GM12864 (cell line): Measurements from ENCODE around the gene RNF40.

Source experiments
- DNase-seq: peaks from one replicate; pipeline ENCODE4 v3.0.0-alpha.2; 2011; ENCODE audit warnings: low read depth
- H3K4me3 ChIP-seq: 2 replicates; pipeline ENCODE4 v1.5.1; 2011; ENCODE audit warnings: mild to moderate bottlenecking, low read depth, low read length, control low read depth
- TF ChIP-seq, protein P1 (sequence below): IDR thresholded peaks from 2 replicates; pipeline ENCODE4 v1.5.1; 2011; ENCODE audit warnings: low read depth, mild to moderate bottlenecking, moderate library complexity, low read length, control low read depth, inconsistent platforms; ENCODE audit errors: missing control alignments

RNF40 gene

DNA sequence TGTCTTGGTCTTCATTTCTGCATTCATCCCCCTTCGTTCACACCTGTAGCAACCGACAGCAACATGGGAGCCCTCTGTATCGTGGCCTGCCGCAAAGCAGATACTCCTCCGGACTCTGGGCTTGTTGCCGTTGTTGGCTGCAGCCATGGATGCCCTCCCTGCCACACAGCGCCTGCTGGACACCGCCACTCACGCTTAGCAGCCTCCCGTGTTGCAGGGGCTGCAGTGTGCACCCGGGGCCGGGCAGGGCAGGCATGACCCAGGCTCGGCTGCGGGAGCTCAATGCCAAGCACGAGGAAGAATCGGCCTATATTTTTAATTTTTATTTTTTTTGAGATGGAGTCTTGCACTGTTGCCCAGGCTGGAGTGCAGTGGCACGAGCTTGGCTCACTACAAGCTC lies 59.8 kb downstream of the RNF40 start:
- no peak overlapping the region for H3K4me3 ChIP-seq
- TF ChIP-seq, protein P1, sequence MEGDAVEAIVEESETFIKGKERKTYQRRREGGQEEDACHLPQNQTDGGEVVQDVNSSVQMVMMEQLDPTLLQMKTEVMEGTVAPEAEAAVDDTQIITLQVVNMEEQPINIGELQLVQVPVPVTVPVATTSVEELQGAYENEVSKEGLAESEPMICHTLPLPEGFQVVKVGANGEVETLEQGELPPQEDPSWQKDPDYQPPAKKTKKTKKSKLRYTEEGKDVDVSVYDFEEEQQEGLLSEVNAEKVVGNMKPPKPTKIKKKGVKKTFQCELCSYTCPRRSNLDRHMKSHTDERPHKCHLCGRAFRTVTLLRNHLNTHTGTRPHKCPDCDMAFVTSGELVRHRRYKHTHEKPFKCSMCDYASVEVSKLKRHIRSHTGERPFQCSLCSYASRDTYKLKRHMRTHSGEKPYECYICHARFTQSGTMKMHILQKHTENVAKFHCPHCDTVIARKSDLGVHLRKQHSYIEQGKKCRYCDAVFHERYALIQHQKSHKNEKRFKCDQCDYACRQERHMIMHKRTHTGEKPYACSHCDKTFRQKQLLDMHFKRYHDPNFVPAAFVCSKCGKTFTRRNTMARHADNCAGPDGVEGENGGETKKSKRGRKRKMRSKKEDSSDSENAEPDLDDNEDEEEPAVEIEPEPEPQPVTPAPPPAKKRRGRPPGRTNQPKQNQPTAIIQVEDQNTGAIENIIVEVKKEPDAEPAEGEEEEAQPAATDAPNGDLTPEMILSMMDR: no peak
- no peak for DNase-seq
